HepG2 (cell line): ENCODE data around the gene PTCH1. TPM values are rescaled to one million over a fixed set of nuclear protein-coding genes. Genes with fewer than 3 reads are reported as not detected.

Experiments used
- EEA1 ChIP-seq: sonication (generic); formaldehyde crosslinking; IDR thresholded peaks from 2 replicates; pipeline ENCODE4 v1.5.1; 2020; ENCODE audit warnings: mild to moderate bottlenecking, missing genetic modification reagents, borderline replicate concordance
- HOXA3 ChIP-seq: sonication (generic); formaldehyde crosslinking; IDR thresholded peaks from 2 replicates; pipeline ENCODE4 v1.5.0; 2020; ENCODE audit warnings: missing genetic modification reagents
- IRF1 ChIP-seq: sonication (generic); formaldehyde crosslinking; IDR thresholded peaks from 2 replicates; pipeline ENCODE4 v1.4.0; 2020; ENCODE audit warnings: low read depth, mild to moderate bottlenecking, missing genetic modification reagents
- IRF9 ChIP-seq: sonication (generic); formaldehyde crosslinking; IDR thresholded peaks from 2 replicates; pipeline ENCODE4 v1.8.0; 2022; ENCODE audit warnings: missing genetic modification reagents, mild to moderate bottlenecking, borderline replicate concordance
- MNT ChIP-seq: fragments of 450-650 bp; IDR thresholded peaks from 2 replicates; pipeline ENCODE4 v1.6.1; 2016
- MTERF4 ChIP-seq: sonication (generic); formaldehyde crosslinking; IDR thresholded peaks from 2 replicates; pipeline ENCODE4 v1.8.0; 2023; ENCODE audit warnings: mild to moderate bottlenecking, missing genetic modification reagents
- MXD3 ChIP-seq: IDR thresholded peaks from 2 replicates; pipeline ENCODE4 v1.6.1; 2016; ENCODE audit warnings: mild to moderate bottlenecking, missing biosample characterization, missing genetic modification reagents
- MYNN ChIP-seq: sonication (generic); formaldehyde crosslinking; IDR thresholded peaks from 2 replicates; pipeline ENCODE4 v1.4.0; 2020; ENCODE audit warnings: mild to moderate bottlenecking, low read depth, missing genetic modification reagents
- PAF1 ChIP-seq: IDR thresholded peaks from 2 replicates; pipeline ENCODE4 v1.6.1; 2016; ENCODE audit warnings: missing genetic modification reagents, missing compliant biosample characterization
- PHF20 ChIP-seq: sonication (generic); formaldehyde crosslinking; IDR thresholded peaks from 2 replicates; pipeline ENCODE4 v1.5.0; 2020; ENCODE audit warnings: mild to moderate bottlenecking, missing genetic modification reagents
- SNAI1 ChIP-seq: sonication (generic); formaldehyde crosslinking; IDR thresholded peaks from 2 replicates; pipeline ENCODE4 v1.5.0; 2020; ENCODE audit warnings: mild to moderate bottlenecking, missing genetic modification reagents, borderline replicate concordance
- SRF ChIP-seq: IDR thresholded peaks from 2 replicates; pipeline ENCODE4 v1.6.1; 2011; ENCODE audit warnings: mild to moderate bottlenecking, low read depth, low read length, moderate library complexity
- ZNF460 ChIP-seq: sonication (generic); formaldehyde crosslinking; IDR thresholded peaks from 2 replicates; pipeline ENCODE4 v1.5.1; 2020; ENCODE audit warnings: missing genetic modification reagents, mild to moderate bottlenecking, borderline replicate concordance
- ZNF468 ChIP-seq: sonication (generic); formaldehyde crosslinking; IDR thresholded peaks from 2 replicates; pipeline ENCODE4 v1.8.0; 2022; ENCODE audit warnings: mild to moderate bottlenecking, moderate library complexity, missing genetic modification reagents
- polyA plus RNA-seq, 8 experiments: library from polyadenylated mRNA; depleted of rRNA in 3 of 8; stranded (reverse) in 7 of 8; unstranded in 1 of 8; fragments of >200 nt; fragmentation: Illumina TruSeq in 4 of 8; extraction: Trizol in 4 of 8; gene quantifications; 2 replicates each; pipeline versions ENCODE4 v1.2.1 to v1.2.3, GENCODE V29; 2011 to 2016; ENCODE audit warnings: low read depth in 4 of 8, missing spikeins in 1 of 8, mixed read lengths in 1 of 8; ENCODE audit not compliant: insufficient read depth in 1 of 8
- total RNA-seq, 5 experiments: library from RNA; depleted of rRNA; stranded (reverse); fragments of >200 nt; fragmentation: Illumina TruSeq; extraction: Trizol; gene quantifications; 2 replicates each; pipeline ENCODE4 v1.2.3, GENCODE V29; 2016; ENCODE audit warnings: low read depth in 1 of 5

The PTCH1 gene
- total and polyA plus RNA-seq, 2 of the 13 experiments (the other 11 are each of a cell fraction or from before 2014, with no cell fraction given), result 2.8 to 3.9 TPM

GRCh38 chr9:95516734-95517558 is at the start of gene PTCH1 (continued):
- TF ChIP-seq EEA1 (CRISPR knock-in tag) (no peak), MNT (no peak), HOXA3 (no peak), MYNN (no peak), PHF20 (CRISPR knock-in tag) (no peak), MTERF4 (CRISPR knock-in tag) (no peak), PAF1 (no peak), SNAI1 (CRISPR knock-in tag) (no peak), IRF1 (CRISPR knock-in tag) (no peak), ZNF468 (no peak), MXD3 (no peak), SRF (no peak), IRF9 (CRISPR knock-in tag) (no peak), ZNF460 (no peak)
